ENCODE results near the gene EHD4. TPM values are rescaled to one million over a fixed set of nuclear protein-coding genes. Genes with fewer than 3 reads are reported as not detected.

EHD4 gene
- total RNA-seq, 1 experiment from 2014 or later: 20.2 TPM

GRCh38 chr15:42007386-42007785 lies 35.0 kb upstream of the EHD4 start:
- Mint-ChIP-seq H3K27ac (ENCODE audit: unreplicated experiment) (no peak overlapping the region), H3K4me1 (ENCODE audit: low read depth, unreplicated experiment) (peaks cover 7% of the 10 kb centered on the region), H3K9me3 (ENCODE audit: low read depth, unreplicated experiment) (no peaks in the 10 kb centered on the region), H3K27me3 (ENCODE audit: unreplicated experiment) (peaks cover 29% of the 10 kb centered on the region), H3K36me3 (ENCODE audit: insufficient read depth, unreplicated experiment) (no peaks in the 10 kb centered on the region), H3K4me3 (ENCODE audit: low read depth, unreplicated experiment) (no peak overlapping the region)
- no TSS peak for BruUV-seq (replicated peaks)
- TF ChIP-seq, protein P1, sequence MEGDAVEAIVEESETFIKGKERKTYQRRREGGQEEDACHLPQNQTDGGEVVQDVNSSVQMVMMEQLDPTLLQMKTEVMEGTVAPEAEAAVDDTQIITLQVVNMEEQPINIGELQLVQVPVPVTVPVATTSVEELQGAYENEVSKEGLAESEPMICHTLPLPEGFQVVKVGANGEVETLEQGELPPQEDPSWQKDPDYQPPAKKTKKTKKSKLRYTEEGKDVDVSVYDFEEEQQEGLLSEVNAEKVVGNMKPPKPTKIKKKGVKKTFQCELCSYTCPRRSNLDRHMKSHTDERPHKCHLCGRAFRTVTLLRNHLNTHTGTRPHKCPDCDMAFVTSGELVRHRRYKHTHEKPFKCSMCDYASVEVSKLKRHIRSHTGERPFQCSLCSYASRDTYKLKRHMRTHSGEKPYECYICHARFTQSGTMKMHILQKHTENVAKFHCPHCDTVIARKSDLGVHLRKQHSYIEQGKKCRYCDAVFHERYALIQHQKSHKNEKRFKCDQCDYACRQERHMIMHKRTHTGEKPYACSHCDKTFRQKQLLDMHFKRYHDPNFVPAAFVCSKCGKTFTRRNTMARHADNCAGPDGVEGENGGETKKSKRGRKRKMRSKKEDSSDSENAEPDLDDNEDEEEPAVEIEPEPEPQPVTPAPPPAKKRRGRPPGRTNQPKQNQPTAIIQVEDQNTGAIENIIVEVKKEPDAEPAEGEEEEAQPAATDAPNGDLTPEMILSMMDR (IDR thresholded peaks at IDR 0.05; ENCODE audit: unreplicated experiment): no peak
- intact Hi-C loops (cut with micrococcal nuclease; ENCODE audit: unreplicated experiment): no loop called here
- CTCF ChIA-PET: no interaction called here
- no peak for DNase-seq

DNA sequence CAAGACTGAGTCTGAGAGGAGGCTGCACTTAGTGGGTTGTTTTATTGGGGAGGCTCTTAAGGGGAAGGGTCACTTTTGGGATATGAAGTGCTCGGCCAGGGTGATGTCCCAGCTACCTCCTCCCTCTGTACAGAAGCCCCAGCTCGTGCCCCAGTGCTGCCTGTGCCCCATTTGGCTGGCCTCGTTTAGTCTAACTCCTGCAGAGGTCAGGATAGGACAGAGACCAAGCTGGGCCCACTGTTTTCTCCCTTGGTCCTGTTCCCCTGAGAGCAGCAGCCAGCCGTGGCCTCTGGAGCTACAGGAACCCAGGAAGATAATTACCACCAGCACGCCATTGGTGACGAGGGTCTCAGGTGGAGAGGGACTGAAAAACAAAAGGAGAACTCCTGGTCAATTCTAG lies 30.0 kb upstream of the EHD4 start:
- H3K4me3 Mint-ChIP-seq (ENCODE audit: low read depth, unreplicated experiment): no peak overlapping the region
- no peak for DNase-seq
- H3K9me3 Mint-ChIP-seq (ENCODE audit: low read depth, unreplicated experiment): no peaks in the 10 kb centered on the region

DNA sequence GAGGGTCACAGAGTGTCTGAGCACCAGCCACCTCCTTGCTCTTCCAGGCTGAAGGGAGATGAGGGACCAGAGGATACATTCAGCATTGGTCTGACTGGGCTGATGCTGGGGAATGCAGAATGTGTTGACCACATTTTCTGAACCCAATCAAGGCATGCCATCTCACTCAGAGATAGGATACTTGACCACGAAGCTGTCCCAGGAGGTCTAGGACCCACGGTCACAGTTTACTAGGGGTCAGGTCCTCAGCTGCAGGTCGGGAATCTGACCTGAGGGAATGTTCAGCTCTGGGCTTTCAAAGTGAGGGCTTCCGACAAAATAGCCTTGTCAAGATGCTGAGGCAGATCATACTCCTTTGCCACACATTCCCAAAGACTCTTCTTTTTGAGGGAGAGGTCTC lies 28.9 kb upstream of the EHD4 start:
- no peaks in the 10 kb centered on the region for H3K9me3 Mint-ChIP-seq (ENCODE audit: low read depth, unreplicated experiment)
- no peak for DNase-seq
- no peaks in the 10 kb centered on the region for H3K36me3 Mint-ChIP-seq (ENCODE audit: insufficient read depth, unreplicated experiment)
- intact Hi-C loops (cut with micrococcal nuclease; ENCODE audit: unreplicated experiment): no loop called here
- CTCF ChIA-PET: no interaction called here
- H3K27me3 Mint-ChIP-seq (ENCODE audit: unreplicated experiment): peaks cover 16% of the 10 kb centered on the region
- BruUV-seq (replicated peaks): no TSS peak
- no peaks in the 10 kb centered on the region for H3K4me1 Mint-ChIP-seq (ENCODE audit: low read depth, unreplicated experiment)
- TF ChIP-seq, protein P1 (IDR thresholded peaks at IDR 0.05; ENCODE audit: unreplicated experiment): no peak
- H3K27ac Mint-ChIP-seq (ENCODE audit: unreplicated experiment): no peak overlapping the region
- H3K4me3 Mint-ChIP-seq (ENCODE audit: low read depth, unreplicated experiment): no peak overlapping the region

More for the DNA sequence above, 30.0 kb upstream of the EHD4 start:
- no peaks in the 10 kb centered on the region for H3K4me1 Mint-ChIP-seq (ENCODE audit: low read depth, unreplicated experiment)
- TF ChIP-seq, protein P1 (IDR thresholded peaks at IDR 0.05; ENCODE audit: unreplicated experiment): no peak
- no peaks in the 10 kb centered on the region for H3K36me3 Mint-ChIP-seq (ENCODE audit: insufficient read depth, unreplicated experiment)
- peaks cover 22% of the 10 kb centered on the region for H3K27me3 Mint-ChIP-seq (ENCODE audit: unreplicated experiment)
- BruUV-seq (replicated peaks): no TSS peak
- intact Hi-C loops (cut with micrococcal nuclease; ENCODE audit: unreplicated experiment): no loop called here
- CTCF ChIA-PET: interaction anchor here (1.0 kb wide), 1 partner anchor 82 kb away, joined by 3 read pairs; no protein-coding TSS in a partner anchor
- no peak overlapping the region for H3K27ac Mint-ChIP-seq (ENCODE audit: unreplicated experiment)

GRCh38 chr15:41999290-42000285 lies 27.2 kb upstream of the EHD4 start:
- no peak for DNase-seq
- H3K27me3 Mint-ChIP-seq (ENCODE audit: unreplicated experiment): peaks cover 15% of the 10 kb centered on the region
- H3K4me3 Mint-ChIP-seq (ENCODE audit: low read depth, unreplicated experiment): no peak overlapping the region
- intact Hi-C loops (cut with micrococcal nuclease; ENCODE audit: unreplicated experiment): no loop called here
- H3K27ac Mint-ChIP-seq (ENCODE audit: unreplicated experiment): no peak overlapping the region
- no peaks in the 10 kb centered on the region for H3K4me1 Mint-ChIP-seq (ENCODE audit: low read depth, unreplicated experiment)
- H3K36me3 Mint-ChIP-seq (ENCODE audit: insufficient read depth, unreplicated experiment): no peaks in the 10 kb centered on the region
- TF ChIP-seq, protein P1 (IDR thresholded peaks at IDR 0.05; ENCODE audit: unreplicated experiment): no peak
- no TSS peak for BruUV-seq (replicated peaks)
- H3K9me3 Mint-ChIP-seq (ENCODE audit: low read depth, unreplicated experiment): no peaks in the 10 kb centered on the region
- CTCF ChIA-PET: no interaction called here

All from Calu3 (cell line).